B cell (primary cell): ENCODE results near the gene SCARF1. TPM values are rescaled to one million over a fixed set of nuclear protein-coding genes. Genes with fewer than 3 reads are reported as not detected.

Experiments
- ATAC-seq: fragments of 200-7000 bp; cut with Tn5 transposase; one replicate; pipeline ENCODE4 v1.10.0; 2021; ENCODE audit warnings: low read depth, mild to moderate bottlenecking, moderate number of reproducible peaks, moderate library complexity
- CTCF ChIA-PET: fragments of 350-600 bp; sonication (Branson Sonifier 250); formaldehyde crosslinking; loops from one replicate; lab custom pipeline; 2021; ENCODE audit warnings: antibody characterized with exemption, inconsistent platforms; lab: Charles Lee
- POLR2A ChIA-PET: fragments of 350-600 bp; sonication (Branson Sonifier 250); formaldehyde crosslinking; loops from one replicate; lab custom pipeline; 2021; ENCODE audit warnings: antibody characterized with exemption; lab: Charles Lee
- DNase-seq: peaks from one replicate; pipeline ENCODE4 v3.0.0; 2013
- H2AFZ ChIP-seq: 2 replicates; pipeline ENCODE4 v1.6.1; 2012; ENCODE audit warnings: mild to moderate bottlenecking, low read depth, low read length; ENCODE audit not compliant: insufficient read depth, poor library complexity, severe bottlenecking
- H3K27ac ChIP-seq, 2 donors: 1 replicate in 1 of 2; 2 replicates in 1 of 2; pipeline ENCODE4 v1.5.1; 2012 to 2013; ENCODE audit warnings: low read length in 2 of 2, mild to moderate bottlenecking in 2 of 2, moderate library complexity in 1 of 2
- H3K27me3 ChIP-seq, 4 experiments: fragments of 200-600 bp in 1 of 4; sonication (generic) in 1 of 4; replicated peaks in 1 of 4; 1 replicate in 2 of 4; 2 replicates in 2 of 4; pipeline versions ENCODE4 v1.6.1 to v1.7.0; 2013 to 2016; ENCODE audit warnings: low read length in 3 of 4, mild to moderate bottlenecking in 2 of 4, mixed read lengths in 1 of 4, moderate library complexity in 1 of 4; ENCODE audit not compliant: insufficient read depth in 4 of 4, control insufficient read depth in 3 of 4; ENCODE audit errors: control extremely low read depth in 1 of 4
- H3K36me3 ChIP-seq, 2 experiments: replicated peaks in 1 of 2; 1 replicate in 1 of 2; 2 replicates in 1 of 2; pipeline versions ENCODE4 v1.6.1 to v1.7.1; 2013; ENCODE audit warnings: low read length in 1 of 2; ENCODE audit not compliant: insufficient read depth in 2 of 2, control insufficient read depth in 1 of 2; ENCODE audit errors: control extremely low read depth in 1 of 2, extremely low read depth in 1 of 2
- H3K4me1 ChIP-seq, 2 donors: fragments of 200-600 bp in 1 of 2; sonication (generic) in 1 of 2; 1 replicate in 1 of 2; 2 replicates in 1 of 2; pipeline versions ENCODE4 v1.5.1 to v1.6.1; 2013 to 2017; ENCODE audit warnings: low read length in 2 of 2; ENCODE audit not compliant: control insufficient read depth in 2 of 2, insufficient read depth in 2 of 2
- H3K4me2 ChIP-seq: replicated peaks from 2 replicates; pipeline ENCODE3; 2012; ENCODE audit warnings: mild to moderate bottlenecking, low read depth, low read length; ENCODE audit not compliant: poor library complexity, severe bottlenecking
- H3K4me3 ChIP-seq, 5 experiments: fragments of 200-600 bp in 1 of 5; sonication (generic) in 1 of 5; 1 replicate in 3 of 5; 2 replicates in 2 of 5; pipeline versions ENCODE4 v1.5.1 to v1.7.0; 2011 to 2016; ENCODE audit warnings: low read length in 4 of 5, mild to moderate bottlenecking in 4 of 5, low read depth in 2 of 5, control low read depth in 1 of 5, moderate library complexity in 1 of 5; ENCODE audit not compliant: insufficient read depth in 1 of 5; ENCODE audit errors: control extremely low read depth in 1 of 5, extremely low read depth in 1 of 5
- H3K79me2 ChIP-seq: fragments of 200-600 bp; sonication (generic); one replicate; pipeline ENCODE4 v1.6.0; 2016; ENCODE audit warnings: low read length; ENCODE audit not compliant: control insufficient read depth, insufficient read depth
- H3K9ac ChIP-seq: fragments of 200-600 bp; sonication (generic); 2 replicates; pipeline ENCODE4 v1.6.1; 2017; ENCODE audit warnings: mild to moderate bottlenecking, low read length, moderate library complexity
- H3K9me3 ChIP-seq, 3 donors: one replicate each; pipeline versions ENCODE4 v1.6.1 to v1.7.1; 2013; ENCODE audit warnings: low read length in 2 of 3; ENCODE audit not compliant: control insufficient read depth in 2 of 3, insufficient read depth in 1 of 3; ENCODE audit errors: control extremely low read depth in 1 of 3
- H4K20me1 ChIP-seq: 2 replicates; pipeline ENCODE4 v1.6.0; 2012; ENCODE audit warnings: mild to moderate bottlenecking, low read length; ENCODE audit not compliant: insufficient read depth, control insufficient read depth, poor library complexity, severe bottlenecking
- H3K27ac Mint-ChIP-seq: one replicate; pipeline ENCODE4 v1.8.0; 2021; ENCODE audit warnings: mixed read lengths
- H3K27me3 Mint-ChIP-seq: one replicate; pipeline ENCODE4 v1.8.0; 2021; ENCODE audit warnings: mixed read lengths
- H3K4me1 Mint-ChIP-seq: one replicate; pipeline ENCODE4 v1.8.0; 2021; ENCODE audit warnings: mixed read lengths
- H3K4me3 Mint-ChIP-seq: one replicate; pipeline ENCODE4 v1.8.0; 2021; ENCODE audit warnings: mixed read lengths
- H3K9me3 Mint-ChIP-seq: one replicate; pipeline ENCODE4 v1.8.0; 2022; ENCODE audit warnings: mixed read lengths; ENCODE audit not compliant: insufficient read depth
- CTCF ChIP-seq: fragments of 200-600 bp; IDR thresholded peaks from one replicate; pipeline ENCODE4 v1.8.0; 2022; ENCODE audit warnings: antibody characterized with exemption, mild to moderate bottlenecking
- EZH2 ChIP-seq: IDR thresholded peaks from 2 replicates; pipeline ENCODE4 v1.6.1; 2012; ENCODE audit warnings: borderline replicate concordance, low read depth, mild to moderate bottlenecking, moderate library complexity, low read length; ENCODE audit not compliant: insufficient read depth, poor library complexity, severe bottlenecking
- WGBS: methylation state at CpG from one replicate; pipeline ENCODE4 v1.1.5; 2013; ENCODE audit warnings: missing lambda C conversion rate; ENCODE audit not compliant: insufficient coverage; 5-methylcytosine and 5-hydroxymethylcytosine counted together
- intact Hi-C: fragments of 100-400 bp; cut with micrococcal nuclease; formaldehyde crosslinking; loops from one replicate; pipeline ENCODE4 v1.10.0; 2022
- polyA plus RNA-seq: library from polyadenylated mRNA; depleted of rRNA; stranded (reverse); fragments of >200 nt; gene quantifications from 2 replicates; pipeline ENCODE4 v1.2.3, GENCODE V29; 2012
- total RNA-seq, 2 donors: library from RNA; stranded (reverse); fragments of 120-200 nt in 1 of 2; gene quantifications; 1 replicate in 1 of 2; 2 replicates in 1 of 2; pipeline versions ENCODE4 v1.2.3 to v1.2.4, GENCODE V29; 2013 to 2022

SCARF1 gene
- total and polyA plus RNA-seq, 2 donors (not counting 1 experiment from before 2014, with no cell fraction given): 0.54 to 3.7 TPM

- WGBS: 92% methylated on average over 14 of the region's 15 CpGs
- no peak overlapping the region for H2AFZ ChIP-seq
- no peak for DNase-seq
- ATAC-seq: no peak
- H3K79me2 ChIP-seq: no peaks in the 10 kb centered on the region
- Mint-ChIP-seq H3K27ac (peak overlapping the region; percentile 70), H3K9me3 (no peaks in the 10 kb centered on the region), H3K4me3 (no peak overlapping the region), H3K27me3 (no peaks in the 10 kb centered on the region), H3K4me1 (peaks cover 1% of the 10 kb centered on the region)
- peaks cover under 1% of the 10 kb centered on the region in 2 donors for H3K4me1 ChIP-seq
- H3K4me3 ChIP-seq: no peak overlapping the region
- no peaks in the 10 kb centered on the region for H4K20me1 ChIP-seq
- no peak overlapping the region for H3K4me2 ChIP-seq
- POLR2A ChIA-PET: interaction anchor here (1.4 kb wide), 1 partner anchor 63 kb away, joined by 3 read pairs; no protein-coding TSS in a partner anchor
- no peaks in the 10 kb centered on the region for H3K9me3 ChIP-seq
- TF ChIP-seq CTCF (no peak), EZH2 (no peak)
- H3K27ac ChIP-seq: no peak overlapping the region
- no peaks in the 10 kb centered on the region for H3K36me3 ChIP-seq
- no peaks in the 10 kb centered on the region for H3K27me3 ChIP-seq
- no peak overlapping the region for H3K9ac ChIP-seq
- intact Hi-C loops: no loop called here
- CTCF ChIA-PET: interaction anchor here (1.0 to 1.1 kb wide), 3 partner anchors 11 to 63 kb away, joined by 3 to 5 read pairs (median 4); partner anchors contain the start of gene RILP
These were observed 8.7 kb downstream of the SCARF1 start for GRCh38 chr17:1636732-1637285.

GRCh38 chr17:1635675-1636465 lies 9.7 kb downstream of the SCARF1 start:
- intact Hi-C loops: no loop called here
- Histone ChIP-seq H3K4me1 (peaks cover 10% of the 10 kb centered on the region in 2 donors), H3K27ac (no peak overlapping the region), H3K4me2 (no peak overlapping the region), H3K9me3 (peaks cover 0 to 7% (median 0%) of the 10 kb centered on the region in 3 donors), H3K4me3 (no peak overlapping the region), H4K20me1 (no peaks in the 10 kb centered on the region), H3K36me3 (no peaks in the 10 kb centered on the region), H3K9ac (no peak overlapping the region), H3K79me2 (no peaks in the 10 kb centered on the region), H2AFZ (no peak overlapping the region), H3K27me3 (no peaks in the 10 kb centered on the region)
- TF ChIP-seq CTCF (no peak), EZH2 (no peak)
- CTCF ChIA-PET: interaction anchor here (1.0 to 1.2 kb wide), 3 partner anchors 12 to 61 kb away, joined by 3 to 5 read pairs (median 5); partner anchors contain the start of gene RILP
- ATAC-seq: no peak
- H3K9me3 Mint-ChIP-seq: no peaks in the 10 kb centered on the region
- WGBS: 78% methylated on average over 6 of the region's 10 CpGs
- no peaks in the 10 kb centered on the region for H3K27me3 Mint-ChIP-seq
- POLR2A ChIA-PET: no interaction called here
- H3K27ac Mint-ChIP-seq: peak overlapping the region; percentile 27
- no peak for DNase-seq
- H3K4me3 Mint-ChIP-seq: no peak overlapping the region
- H3K4me1 Mint-ChIP-seq: peaks cover 11% of the 10 kb centered on the region
